Measurements from ENCODE around the gene IFT20. TPM values are rescaled to one million over a fixed set of nuclear protein-coding genes. Genes with fewer than 3 reads are reported as not detected.

IFT20 gene
- total and polyA plus RNA-seq, 2 of the 13 experiments (the other 11 are each of a cell fraction or from before 2014, with no cell fraction given): 28.0 to 37.8 TPM

DNA sequence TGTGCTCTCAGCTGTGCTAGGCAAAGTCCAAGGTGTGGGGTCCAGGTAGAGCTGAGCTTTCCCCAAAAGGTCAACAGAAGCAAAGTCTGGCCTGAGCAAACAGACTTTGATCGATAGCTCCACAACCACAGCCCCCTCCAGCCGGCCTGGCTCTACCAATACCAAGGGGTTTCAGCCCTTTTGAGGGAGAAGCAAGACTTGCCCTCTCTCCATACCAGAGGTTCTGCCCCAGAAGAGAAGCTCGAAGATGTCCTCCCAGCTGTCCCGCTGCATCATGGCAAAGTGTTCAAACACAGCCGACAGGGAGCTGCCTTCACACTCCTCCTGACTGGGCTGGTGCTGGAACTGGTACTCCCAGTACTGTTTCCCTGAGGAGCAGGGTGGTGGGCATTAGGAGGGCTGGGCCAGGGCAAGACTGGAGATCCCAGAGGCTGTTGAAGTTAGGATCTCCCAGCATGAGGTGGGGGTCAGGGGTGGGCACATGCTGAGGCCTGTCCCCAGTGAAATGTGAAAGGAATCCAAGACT lies 33.1 kb upstream of the IFT20 start (continued):
- TF ChIP-seq TOE1 (CRISPR knock-in tag; IDR thresholded peaks at IDR 0.05): no peak
- TF ChIP-seq ZKSCAN5 (CRISPR knock-in tag; IDR thresholded peaks at IDR 0.05): no peak
- TF ChIP-seq ZBTB38 (CRISPR knock-in tag; IDR thresholded peaks at IDR 0.05): no peak
- peak; percentile 48; the same call in 1 of the 2 replicates for TF ChIP-seq ZNF121 (CRISPR knock-in tag; IDR thresholded peaks at IDR 0.05)
- TF ChIP-seq CENPT (CRISPR knock-in tag; IDR thresholded peaks at IDR 0.05; ENCODE audit: low read depth): no peak
- peak; percentile 97 for TF ChIP-seq ONECUT2 (CRISPR knock-in tag; IDR thresholded peaks at IDR 0.05)
- TF ChIP-seq ELF1 (CRISPR knock-in tag; IDR thresholded peaks at IDR 0.05): peak; percentile 25; the same call in 1 of the 2 replicates
- no peak for TF ChIP-seq ZBTB8A (CRISPR knock-in tag; IDR thresholded peaks at IDR 0.05; ENCODE audit: borderline replicate concordance, low read depth)
- TF ChIP-seq HDAC2 (CRISPR knock-in tag; IDR thresholded peaks at IDR 0.05): peak; percentile 92
- TF ChIP-seq DNMT3B (CRISPR knock-in tag; conservative IDR thresholded peaks at IDR 0.05): no peak
- TF ChIP-seq BHLHE40 (IDR thresholded peaks at IDR 0.05; ENCODE audit: low read length): no peak
- TF ChIP-seq ZNF335 (CRISPR knock-in tag; IDR thresholded peaks at IDR 0.05): no peak
- TF ChIP-seq, protein P1, sequence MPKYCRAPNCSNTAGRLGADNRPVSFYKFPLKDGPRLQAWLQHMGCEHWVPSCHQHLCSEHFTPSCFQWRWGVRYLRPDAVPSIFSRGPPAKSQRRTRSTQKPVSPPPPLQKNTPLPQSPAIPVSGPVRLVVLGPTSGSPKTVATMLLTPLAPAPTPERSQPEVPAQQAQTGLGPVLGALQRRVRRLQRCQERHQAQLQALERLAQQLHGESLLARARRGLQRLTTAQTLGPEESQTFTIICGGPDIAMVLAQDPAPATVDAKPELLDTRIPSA (CRISPR knock-in tag; IDR thresholded peaks at IDR 0.05; ENCODE audit: borderline replicate concordance): no peak
- peak; percentile 60; the same call in 1 of the 2 replicates for TF ChIP-seq MIER2 (CRISPR knock-in tag; IDR thresholded peaks at IDR 0.05)
- TF ChIP-seq ZNF773 (CRISPR knock-in tag; IDR thresholded peaks at IDR 0.05; ENCODE audit: borderline replicate concordance): no peak
- TF ChIP-seq, protein P2, sequence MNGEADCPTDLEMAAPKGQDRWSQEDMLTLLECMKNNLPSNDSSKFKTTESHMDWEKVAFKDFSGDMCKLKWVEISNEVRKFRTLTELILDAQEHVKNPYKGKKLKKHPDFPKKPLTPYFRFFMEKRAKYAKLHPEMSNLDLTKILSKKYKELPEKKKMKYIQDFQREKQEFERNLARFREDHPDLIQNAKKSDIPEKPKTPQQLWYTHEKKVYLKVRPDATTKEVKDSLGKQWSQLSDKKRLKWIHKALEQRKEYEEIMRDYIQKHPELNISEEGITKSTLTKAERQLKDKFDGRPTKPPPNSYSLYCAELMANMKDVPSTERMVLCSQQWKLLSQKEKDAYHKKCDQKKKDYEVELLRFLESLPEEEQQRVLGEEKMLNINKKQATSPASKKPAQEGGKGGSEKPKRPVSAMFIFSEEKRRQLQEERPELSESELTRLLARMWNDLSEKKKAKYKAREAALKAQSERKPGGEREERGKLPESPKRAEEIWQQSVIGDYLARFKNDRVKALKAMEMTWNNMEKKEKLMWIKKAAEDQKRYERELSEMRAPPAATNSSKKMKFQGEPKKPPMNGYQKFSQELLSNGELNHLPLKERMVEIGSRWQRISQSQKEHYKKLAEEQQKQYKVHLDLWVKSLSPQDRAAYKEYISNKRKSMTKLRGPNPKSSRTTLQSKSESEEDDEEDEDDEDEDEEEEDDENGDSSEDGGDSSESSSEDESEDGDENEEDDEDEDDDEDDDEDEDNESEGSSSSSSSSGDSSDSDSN (CRISPR knock-in tag; IDR thresholded peaks at IDR 0.05): peak; percentile 45; the same call in 1 of the 2 replicates
- peak; percentile 89 for TF ChIP-seq SKI (IDR thresholded peaks at IDR 0.05; ENCODE audit: partially characterized antibody)
- TF ChIP-seq TSC22D2 (CRISPR knock-in tag; IDR thresholded peaks at IDR 0.05; ENCODE audit: borderline replicate concordance): no peak
- TF ChIP-seq ZFP41 (CRISPR knock-in tag; IDR thresholded peaks at IDR 0.05; ENCODE audit: borderline replicate concordance): no peak
- no peak; the same call in 1 of the 2 replicates for TF ChIP-seq SRY (CRISPR knock-in tag; IDR thresholded peaks at IDR 0.05)
- TF ChIP-seq, protein P3, sequence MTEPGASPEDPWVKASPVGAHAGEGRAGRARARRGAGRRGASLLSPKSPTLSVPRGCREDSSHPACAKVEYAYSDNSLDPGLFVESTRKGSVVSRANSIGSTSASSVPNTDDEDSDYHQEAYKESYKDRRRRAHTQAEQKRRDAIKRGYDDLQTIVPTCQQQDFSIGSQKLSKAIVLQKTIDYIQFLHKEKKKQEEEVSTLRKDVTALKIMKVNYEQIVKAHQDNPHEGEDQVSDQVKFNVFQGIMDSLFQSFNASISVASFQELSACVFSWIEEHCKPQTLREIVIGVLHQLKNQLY (CRISPR knock-in tag; IDR thresholded peaks at IDR 0.05): peak; percentile 82
- peak; percentile 74; the same call in 1 of the 2 replicates for TF ChIP-seq ZMYM4 (CRISPR knock-in tag; IDR thresholded peaks at IDR 0.05)
- peak; percentile 72; the same call in 1 of the 2 replicates for TF ChIP-seq YEATS4 (CRISPR knock-in tag; IDR thresholded peaks at IDR 0.05; ENCODE audit: borderline replicate concordance)
- TF ChIP-seq FOXC1 (CRISPR knock-in tag; IDR thresholded peaks at IDR 0.05; ENCODE audit: borderline replicate concordance): peak; percentile 79
- no peak for TF ChIP-seq ZFP36 (IDR thresholded peaks at IDR 0.05; ENCODE audit: borderline replicate concordance, low read depth, low read length, partially characterized antibody)
- TF ChIP-seq ZNF720 (CRISPR knock-in tag; IDR thresholded peaks at IDR 0.05): no peak
- TF ChIP-seq ZSCAN22 (CRISPR knock-in tag; IDR thresholded peaks at IDR 0.05): no peak
- no peak for TF ChIP-seq ZNF326 (CRISPR knock-in tag; IDR thresholded peaks at IDR 0.05; ENCODE audit: borderline replicate concordance)
- peak; percentile 63; the same call in 1 of the 2 replicates for TF ChIP-seq FOSL2 (CRISPR knock-in tag; IDR thresholded peaks at IDR 0.05)

Data from HepG2 (cell line).